T-helper 17 cell (primary cell): Measurements from ENCODE around the gene PLA2G4E. TPM values are rescaled to one million over a fixed set of nuclear protein-coding genes. Genes with fewer than 3 reads are reported as not detected.

ENCODE experiments used
- ATAC-seq: fragments of 150-1000 bp; cut with Tn5 transposase; 2 replicates; pipeline ENCODE4 v1.10.0; 2021; ENCODE audit warnings: mild to moderate bottlenecking, moderate library complexity
- DNase-seq, 3 donors: peaks; one replicate each; pipeline versions ENCODE4 v3.0.0 to v3.0.0-alpha.2; 2020 to 2021
- H3K9me3 ChIP-seq: one replicate; pipeline ENCODE4 v1.7.0; 2013; ENCODE audit warnings: low read length, mild to moderate bottlenecking; ENCODE audit not compliant: control insufficient read depth, poor library complexity, severe bottlenecking
- H3K27ac Mint-ChIP-seq: one replicate; pipeline ENCODE4 v1.8.0; 2022; ENCODE audit warnings: mild to moderate bottlenecking, moderate library complexity, mixed read lengths
- H3K27me3 Mint-ChIP-seq: one replicate; pipeline ENCODE4 v1.8.0; 2022; ENCODE audit warnings: mixed read lengths
- H3K36me3 Mint-ChIP-seq: one replicate; pipeline ENCODE4 v1.8.0; 2022; ENCODE audit warnings: low read depth, mixed read lengths
- H3K4me1 Mint-ChIP-seq: one replicate; pipeline ENCODE4 v1.8.0; 2022; ENCODE audit warnings: mild to moderate bottlenecking, mixed read lengths
- H3K4me3 Mint-ChIP-seq: one replicate; pipeline ENCODE4 v1.8.0; 2022; ENCODE audit warnings: mild to moderate bottlenecking, moderate library complexity, mixed read lengths
- total RNA-seq, 4 donors: library from RNA in 2 of 4; stranded (reverse) in 2 of 4; gene quantifications; one replicate each; pipeline ENCODE4 v1.2.3 and lab custom pipeline; 2022 to 2026

PLA2G4E gene
- total RNA-seq, 2 donors from 2014 or later: not detected

- H3K27ac Mint-ChIP-seq: peak overlapping the region; percentile 27
- DNase-seq (no peak), ATAC-seq (no peak)
- no peaks in the 10 kb centered on the region for H3K9me3 ChIP-seq
- peaks cover 5% of the 10 kb centered on the region for H3K36me3 Mint-ChIP-seq
- peak overlapping the region; percentile 72 for H3K4me3 Mint-ChIP-seq
- H3K4me1 Mint-ChIP-seq: peaks cover 14% of the 10 kb centered on the region
- H3K27me3 Mint-ChIP-seq: no peaks in the 10 kb centered on the region
Measured at GRCh38 chr15:41952013-41952563, 68.8 kb downstream of the PLA2G4E start.

- H3K4me3 Mint-ChIP-seq: no peak overlapping the region
- H3K27me3 Mint-ChIP-seq: no peaks in the 10 kb centered on the region
- peaks cover 10% of the 10 kb centered on the region for H3K4me1 Mint-ChIP-seq
- DNase-seq (no peak), ATAC-seq (no peak)
- H3K27ac Mint-ChIP-seq: peak overlapping the region; percentile 27
- H3K9me3 ChIP-seq: no peaks in the 10 kb centered on the region
- peaks cover 5% of the 10 kb centered on the region for H3K36me3 Mint-ChIP-seq
Measured at GRCh38 chr15:41951571-41951970, 69.3 kb downstream of the PLA2G4E start.

- H3K27me3 Mint-ChIP-seq: no peaks in the 10 kb centered on the region
- H3K27ac Mint-ChIP-seq: peak overlapping the region; percentile 24
- DNase-seq (no peak), ATAC-seq (no peak)
- H3K9me3 ChIP-seq: no peaks in the 10 kb centered on the region
- H3K4me1 Mint-ChIP-seq: peaks cover 13% of the 10 kb centered on the region
- H3K36me3 Mint-ChIP-seq: peaks cover 5% of the 10 kb centered on the region
- H3K4me3 Mint-ChIP-seq: no peak overlapping the region
Measured at GRCh38 chr15:41950489-41950888, 70.4 kb downstream of the PLA2G4E start.

- H3K4me3 Mint-ChIP-seq: no peak overlapping the region
- no peak for DNase-seq
- peaks cover 7% of the 10 kb centered on the region for H3K36me3 Mint-ChIP-seq
- H3K27ac Mint-ChIP-seq: peak overlapping the region; percentile 24
- H3K27me3 Mint-ChIP-seq: no peaks in the 10 kb centered on the region
- no peak for ATAC-seq
- no peaks in the 10 kb centered on the region for H3K9me3 ChIP-seq
- H3K4me1 Mint-ChIP-seq: peaks cover 14% of the 10 kb centered on the region
Measured at GRCh38 chr15:41950127-41950483, 70.7 kb downstream of the PLA2G4E start.

GRCh38 chr15:41949401-41950126, 71.3 kb downstream of the PLA2G4E start:
- peak overlapping the region; percentile 24 for H3K27ac Mint-ChIP-seq
- no peaks in the 10 kb centered on the region for H3K27me3 Mint-ChIP-seq
- H3K9me3 ChIP-seq: no peaks in the 10 kb centered on the region
- H3K4me1 Mint-ChIP-seq: peaks cover 15% of the 10 kb centered on the region
- H3K4me3 Mint-ChIP-seq: no peak overlapping the region
- ATAC-seq (no peak), DNase-seq (no peak)
- peaks cover 8% of the 10 kb centered on the region for H3K36me3 Mint-ChIP-seq

GRCh38 chr15:41948490-41948889, 72.4 kb downstream of the PLA2G4E start:
- peak overlapping the region; percentile 16 for H3K27ac Mint-ChIP-seq
- no peak for ATAC-seq

GRCh38 chr15:41946970-41947369, 73.9 kb downstream of the PLA2G4E start:
- Mint-ChIP-seq H3K4me3 (no peak overlapping the region), H3K4me1 (peaks cover 12% of the 10 kb centered on the region), H3K36me3 (peaks cover 8% of the 10 kb centered on the region), H3K27me3 (no peaks in the 10 kb centered on the region), H3K27ac (peak overlapping the region; percentile 92)
- no peaks in the 10 kb centered on the region for H3K9me3 ChIP-seq
- DNase-seq: no peak
- no peak for ATAC-seq

More at GRCh38 chr15:41948490-41948889, 72.4 kb downstream of the PLA2G4E start:
- Mint-ChIP-seq H3K4me1 (peaks cover 15% of the 10 kb centered on the region), H3K27me3 (no peaks in the 10 kb centered on the region), H3K4me3 (peak overlapping the region; percentile 7), H3K36me3 (peaks cover 8% of the 10 kb centered on the region)
- no peaks in the 10 kb centered on the region for H3K9me3 ChIP-seq
- DNase-seq: no peak

GRCh38 chr15:41945731-41946130, 75.1 kb downstream of the PLA2G4E start:
- peak; percentile 13 for ATAC-seq
- no peak for DNase-seq
- peak overlapping the region; percentile 100 for H3K27ac Mint-ChIP-seq
- peaks cover 16% of the 10 kb centered on the region for H3K4me1 Mint-ChIP-seq
- peaks cover 8% of the 10 kb centered on the region for H3K36me3 Mint-ChIP-seq
- no peak overlapping the region for H3K4me3 Mint-ChIP-seq
- H3K27me3 Mint-ChIP-seq: no peaks in the 10 kb centered on the region
- H3K9me3 ChIP-seq: no peaks in the 10 kb centered on the region

GRCh38 chr15:41945221-41945620, 75.6 kb downstream of the PLA2G4E start:
- no peak for DNase-seq
- Mint-ChIP-seq H3K4me3 (no peak overlapping the region), H3K27ac (peak overlapping the region; percentile 100), H3K4me1 (peaks cover 19% of the 10 kb centered on the region), H3K36me3 (peaks cover 6% of the 10 kb centered on the region), H3K27me3 (no peaks in the 10 kb centered on the region)
- no peak for ATAC-seq
- H3K9me3 ChIP-seq: no peaks in the 10 kb centered on the region

- Mint-ChIP-seq H3K27me3 (no peaks in the 10 kb centered on the region), H3K4me3 (no peak overlapping the region), H3K4me1 (peaks cover 19% of the 10 kb centered on the region), H3K36me3 (peaks cover 6% of the 10 kb centered on the region), H3K27ac (peak overlapping the region; percentile 100)
- ATAC-seq: no peak
- H3K9me3 ChIP-seq: no peaks in the 10 kb centered on the region
- DNase-seq: no peak
Measured at GRCh38 chr15:41944313-41944940, 76.4 kb downstream of the PLA2G4E start.

GRCh38 chr15:41943543-41944312, 77.1 kb downstream of the PLA2G4E start:
- Mint-ChIP-seq H3K27ac (peak overlapping the region; percentile 100), H3K27me3 (no peaks in the 10 kb centered on the region), H3K36me3 (peaks cover 6% of the 10 kb centered on the region), H3K4me3 (peak overlapping the region; percentile 25), H3K4me1 (peaks cover 21% of the 10 kb centered on the region)
- ATAC-seq (no peak), DNase-seq (no peak)
- H3K9me3 ChIP-seq: no peaks in the 10 kb centered on the region

- DNase-seq: no peak
Measured at GRCh38 chr15:41942886-41943285, 78.0 kb downstream of the PLA2G4E start.

More at GRCh38 chr15:41942886-41943285, 78.0 kb downstream of the PLA2G4E start:
- Mint-ChIP-seq H3K27ac (peak overlapping the region; percentile 100), H3K4me3 (peak overlapping the region; percentile 53), H3K4me1 (peaks cover 25% of the 10 kb centered on the region), H3K27me3 (no peaks in the 10 kb centered on the region), H3K36me3 (peaks cover 6% of the 10 kb centered on the region)
- ATAC-seq: no peak
- H3K9me3 ChIP-seq: no peaks in the 10 kb centered on the region
